HPDE6-E6E7 (cell line): ENCODE results near the gene UBE2A.

Experiments
- DNase-seq: peaks from one replicate; pipeline ENCODE4 v3.0.0; 2011; ENCODE audit warnings: missing footprints; ENCODE audit errors: extremely low spot score

The UBE2A gene

DNA sequence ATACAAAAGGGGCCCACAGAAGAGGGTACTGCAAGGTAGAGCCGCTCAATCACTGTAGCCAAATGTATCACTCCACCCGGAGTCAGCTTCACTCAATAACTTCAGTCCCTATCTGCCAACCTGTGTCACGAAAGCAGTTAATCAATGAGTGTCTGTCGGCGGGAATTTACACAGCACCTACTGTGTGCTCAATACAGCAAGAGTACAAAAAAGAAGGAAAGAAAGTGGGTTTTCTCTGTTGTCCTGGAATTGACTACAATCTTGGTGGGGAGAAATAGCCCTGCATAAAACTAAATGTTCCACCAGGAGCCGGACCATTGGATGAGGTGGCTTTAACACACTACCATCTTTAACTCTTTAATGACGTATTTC is 32.6 kb downstream of the UBE2A start:
- DNase-seq, result no peak

DNA sequence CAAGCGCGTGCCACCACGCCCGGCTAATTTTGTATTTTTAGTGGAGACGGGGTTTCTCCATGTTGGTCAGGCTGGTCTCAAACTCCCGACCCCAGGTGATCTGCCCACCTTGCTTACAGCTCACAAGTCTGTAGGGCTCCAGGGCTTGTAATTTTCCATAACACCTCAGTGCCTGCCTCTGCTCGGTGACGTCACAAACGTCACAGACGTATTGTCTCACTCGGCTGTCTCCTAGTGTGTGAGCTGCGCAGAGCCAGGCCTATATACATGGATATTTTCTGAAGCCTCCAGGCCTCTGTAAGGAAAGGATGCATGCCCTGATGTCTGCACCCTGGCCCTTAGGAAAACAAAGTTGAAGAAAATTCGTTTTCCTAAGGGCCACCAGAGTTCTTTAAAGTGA is 40.4 kb downstream of the UBE2A start:
- no peak for DNase-seq

DNA sequence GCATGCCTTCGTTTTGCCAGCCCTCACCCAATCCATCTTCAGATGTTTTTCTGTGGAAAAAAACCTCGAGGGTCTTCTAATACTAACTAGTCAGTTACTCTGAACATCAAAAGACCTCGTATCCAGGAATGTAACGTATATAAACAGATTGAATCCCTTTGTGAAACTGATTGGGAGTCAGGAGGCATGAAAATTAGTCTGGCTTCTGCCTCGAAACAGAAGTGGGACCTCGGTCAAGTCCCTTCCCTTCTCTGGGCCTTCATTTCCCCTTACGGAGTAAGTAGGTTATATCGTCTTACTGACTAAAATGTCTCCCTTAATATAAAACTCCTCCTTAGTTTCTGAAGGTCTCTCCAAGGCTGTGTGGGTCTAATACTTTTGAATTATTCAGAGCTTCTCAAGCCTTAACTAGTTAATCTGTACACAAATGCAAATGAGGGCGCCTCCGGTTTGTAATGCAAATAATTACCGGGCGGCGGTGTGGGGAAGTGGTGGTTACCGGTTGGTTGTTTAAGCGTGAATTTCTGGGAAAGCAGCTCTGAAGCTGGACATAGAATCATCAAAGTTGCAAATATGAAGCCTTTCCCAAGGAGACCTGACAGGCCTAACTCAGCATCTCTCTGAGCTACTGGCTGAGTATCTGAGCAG is 43.3 kb downstream of the UBE2A start:
- DNase-seq, result no peak

DNA sequence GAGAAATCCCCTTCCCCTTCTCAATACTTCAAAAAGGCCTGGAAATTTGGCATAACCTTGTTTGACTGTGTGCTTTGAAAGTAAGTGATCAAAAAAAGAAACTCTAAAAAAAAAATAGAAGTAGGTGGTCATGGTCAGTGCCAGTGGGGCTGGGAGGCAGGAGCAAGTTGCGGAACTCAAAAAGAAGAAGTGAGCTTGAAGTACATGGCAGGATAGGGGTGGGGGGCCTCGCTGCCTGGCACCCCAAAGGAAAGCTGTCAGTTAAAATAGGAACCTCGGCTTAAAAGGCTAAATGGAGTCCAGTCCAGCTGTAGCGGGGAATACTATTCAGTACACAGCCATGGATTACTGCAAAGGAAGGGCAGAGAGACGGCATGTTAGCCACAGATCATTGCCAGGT is 44.1 kb downstream of the UBE2A start:
- no peak for DNase-seq

DNA sequence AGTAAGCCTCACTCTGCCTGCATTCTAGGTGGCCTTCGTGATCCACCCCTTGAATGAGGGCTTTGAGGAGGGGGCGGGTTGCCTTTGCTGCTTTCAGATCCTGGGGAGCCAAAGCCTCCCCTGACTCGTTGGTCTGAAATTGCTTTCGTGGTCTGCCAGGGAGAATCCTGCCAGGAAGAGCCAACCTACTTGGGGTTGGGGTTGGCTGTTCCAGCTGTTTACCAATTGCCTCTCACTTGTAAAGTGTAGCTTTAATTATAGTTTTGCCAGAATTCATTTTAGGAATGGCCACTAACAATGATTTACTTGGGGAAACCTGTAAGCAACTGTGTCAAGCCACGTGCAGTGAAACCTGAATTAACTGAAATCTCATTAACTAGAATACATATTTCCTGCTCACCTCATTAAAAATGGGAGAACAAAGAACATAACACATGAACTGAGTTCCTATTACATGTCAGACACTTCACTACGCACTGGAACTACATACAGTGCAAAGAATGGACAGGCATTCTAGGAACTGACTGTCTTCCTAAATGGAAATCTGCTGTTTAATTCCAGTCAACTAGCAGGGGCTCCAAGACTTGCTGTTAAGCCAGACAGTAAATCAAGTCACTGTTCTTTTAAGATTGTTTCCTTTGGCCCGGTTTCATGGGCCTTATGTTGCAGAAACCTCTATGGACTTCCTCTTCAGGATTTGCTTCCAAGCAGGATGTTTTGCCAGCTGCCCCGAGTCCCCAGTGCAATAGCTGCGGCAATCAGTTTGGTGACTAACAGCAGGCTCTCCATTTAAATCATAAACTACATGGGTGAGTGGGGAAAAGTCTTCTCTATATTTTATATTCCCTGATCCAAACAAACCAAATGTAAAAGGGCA is 48.2 kb downstream of the UBE2A start:
- DNase-seq, result no peak

DNA sequence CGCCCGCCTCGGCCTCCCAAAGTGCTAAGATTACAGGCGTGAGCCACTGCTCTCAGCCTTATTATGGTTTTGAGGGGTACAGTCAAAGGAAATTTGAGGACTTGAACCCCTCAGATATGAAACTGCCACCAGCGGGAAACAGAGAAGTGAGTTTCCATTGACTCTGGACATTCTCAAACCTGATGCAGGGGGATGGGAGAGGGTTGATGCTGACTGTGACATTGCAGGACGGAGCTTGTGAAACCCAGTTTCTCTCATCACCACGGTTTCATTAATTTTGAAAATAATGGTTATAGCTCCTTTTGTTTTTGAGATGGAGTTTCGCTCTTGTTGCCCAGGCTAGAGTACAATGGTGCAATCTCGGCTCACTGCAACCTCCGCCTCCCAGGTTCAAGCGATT is 50.1 kb downstream of the UBE2A start:
- no peak for DNase-seq

DNA sequence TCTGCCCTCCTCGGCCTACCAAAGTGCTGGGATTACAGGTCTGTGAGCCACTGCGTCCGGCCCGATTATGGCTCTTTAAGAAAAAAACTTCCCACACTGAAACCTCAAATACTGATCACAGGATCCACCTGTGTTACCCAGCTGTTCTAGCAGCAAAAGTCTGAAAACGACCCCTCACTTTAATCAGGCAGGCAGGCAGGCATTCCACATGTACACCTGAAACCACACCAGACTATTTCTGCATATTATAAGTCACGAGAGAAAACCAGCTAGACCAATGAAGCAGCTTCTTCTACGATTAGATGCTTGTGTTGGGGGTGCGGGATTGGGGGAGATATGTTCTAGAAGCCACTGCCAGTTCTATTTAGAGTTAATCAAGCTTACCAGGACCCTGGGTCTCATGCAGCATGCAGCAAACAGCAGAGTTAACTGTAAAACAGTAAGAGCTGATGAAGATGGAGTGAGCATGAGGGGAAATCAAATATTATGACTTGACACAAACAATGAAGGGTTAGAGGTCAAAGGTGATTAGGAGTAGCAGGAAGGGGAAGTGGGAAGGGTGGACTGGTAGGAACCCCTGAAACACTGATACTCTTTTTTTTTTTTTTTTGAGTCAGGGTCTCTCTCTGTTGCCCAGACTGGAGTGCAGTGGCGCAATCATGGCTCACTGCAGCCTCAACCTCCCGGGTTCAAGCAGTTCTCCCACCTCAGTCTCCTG is 50.7 kb downstream of the UBE2A start:
- no peak for DNase-seq

DNA sequence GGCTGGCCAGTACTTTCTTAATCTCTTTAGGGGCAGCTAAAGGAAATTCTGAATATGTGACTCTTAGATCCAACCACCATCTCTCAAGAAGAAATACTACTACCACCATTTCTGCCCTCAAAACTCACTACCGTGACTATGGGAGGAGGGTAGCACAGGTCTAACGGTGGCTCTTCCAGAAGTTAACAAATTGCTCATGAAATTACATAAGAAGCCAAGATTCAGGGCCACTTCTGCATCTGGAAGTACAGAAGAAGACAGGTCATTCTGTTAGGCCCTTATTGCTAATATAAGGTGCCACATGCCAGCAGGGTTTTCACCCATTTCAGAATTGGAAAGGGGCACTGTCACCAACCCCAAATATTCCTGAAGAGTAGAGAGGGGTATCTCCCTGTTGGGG is 51.5 kb downstream of the UBE2A start:
- no peak for DNase-seq
